ENCODE measurements around the gene NASP.

DNA sequence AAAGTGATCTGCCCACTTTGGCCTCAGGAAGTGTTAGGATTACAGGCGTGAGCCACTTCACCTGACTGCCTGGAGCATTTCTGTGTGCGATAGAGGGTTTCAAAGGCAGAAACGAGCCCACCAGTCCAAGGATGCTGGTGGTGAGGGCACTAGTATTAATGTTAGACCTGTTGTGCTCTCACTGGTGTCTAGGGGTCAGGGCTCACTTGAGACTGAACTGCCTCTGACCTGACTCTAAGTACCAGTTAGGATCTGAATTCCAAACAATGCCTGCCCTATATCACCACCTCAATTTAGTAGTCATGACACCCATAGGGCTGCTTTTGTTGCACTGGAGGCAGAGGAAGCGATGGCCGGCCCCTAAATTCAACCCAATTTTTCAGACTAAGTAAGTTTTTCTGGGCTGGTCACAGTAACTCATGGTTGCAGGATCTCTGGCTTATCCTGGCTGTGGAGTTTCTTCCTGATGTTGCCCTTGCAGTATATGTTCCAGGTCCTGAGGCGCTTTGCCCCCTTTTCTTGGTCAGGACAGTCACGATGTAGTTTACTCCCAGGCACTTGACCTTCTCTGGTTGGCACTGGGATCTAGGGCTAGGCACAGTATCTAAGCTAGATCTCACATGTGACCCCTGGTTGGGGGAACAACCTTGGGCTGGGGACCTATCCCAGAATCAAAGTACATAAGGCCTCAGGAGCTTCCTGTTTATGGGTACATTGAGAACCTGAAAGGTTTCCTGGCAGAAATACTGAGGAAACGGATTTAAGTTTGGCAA, 35.5 kb downstream of the NASP start:
- TF ChIP-seq, protein P1, sequence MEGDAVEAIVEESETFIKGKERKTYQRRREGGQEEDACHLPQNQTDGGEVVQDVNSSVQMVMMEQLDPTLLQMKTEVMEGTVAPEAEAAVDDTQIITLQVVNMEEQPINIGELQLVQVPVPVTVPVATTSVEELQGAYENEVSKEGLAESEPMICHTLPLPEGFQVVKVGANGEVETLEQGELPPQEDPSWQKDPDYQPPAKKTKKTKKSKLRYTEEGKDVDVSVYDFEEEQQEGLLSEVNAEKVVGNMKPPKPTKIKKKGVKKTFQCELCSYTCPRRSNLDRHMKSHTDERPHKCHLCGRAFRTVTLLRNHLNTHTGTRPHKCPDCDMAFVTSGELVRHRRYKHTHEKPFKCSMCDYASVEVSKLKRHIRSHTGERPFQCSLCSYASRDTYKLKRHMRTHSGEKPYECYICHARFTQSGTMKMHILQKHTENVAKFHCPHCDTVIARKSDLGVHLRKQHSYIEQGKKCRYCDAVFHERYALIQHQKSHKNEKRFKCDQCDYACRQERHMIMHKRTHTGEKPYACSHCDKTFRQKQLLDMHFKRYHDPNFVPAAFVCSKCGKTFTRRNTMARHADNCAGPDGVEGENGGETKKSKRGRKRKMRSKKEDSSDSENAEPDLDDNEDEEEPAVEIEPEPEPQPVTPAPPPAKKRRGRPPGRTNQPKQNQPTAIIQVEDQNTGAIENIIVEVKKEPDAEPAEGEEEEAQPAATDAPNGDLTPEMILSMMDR (IDR thresholded peaks at IDR 0.05): no peak
- TF ChIP-seq POLR2A (IDR thresholded peaks at IDR 0.05): no peak
